Stomach (tissue), 4 donors: ENCODE data around the gene ZNF827.

Experiments used
- EP300 ChIP-seq: sonication (generic); formaldehyde crosslinking; IDR thresholded peaks from one replicate; pipeline ENCODE4 v1.6.1; 2017; ENCODE audit warnings: antibody characterized with exemption
- POLR2A ChIP-seq, 4 donors: fragments of 450-650 bp; IDR thresholded peaks; one replicate each; pipeline ENCODE4 v1.6.1; 2016; ENCODE audit warnings: antibody characterized with exemption in 4 of 4, control low read depth in 2 of 4, mild to moderate bottlenecking in 1 of 4, moderate library complexity in 1 of 4
- TF ChIP-seq, protein P1 (sequence below), 7 experiments: fragments of 450-650 bp in 4 of 7; fragments of 200-600 bp in 3 of 7; sonication (generic) in 3 of 7; IDR thresholded peaks; one replicate each; pipeline ENCODE4 v1.5.1; 2016 to 2019; ENCODE audit warnings: antibody characterized with exemption in 7 of 7, control low read depth in 2 of 7, mild to moderate bottlenecking in 1 of 7

DNA sequence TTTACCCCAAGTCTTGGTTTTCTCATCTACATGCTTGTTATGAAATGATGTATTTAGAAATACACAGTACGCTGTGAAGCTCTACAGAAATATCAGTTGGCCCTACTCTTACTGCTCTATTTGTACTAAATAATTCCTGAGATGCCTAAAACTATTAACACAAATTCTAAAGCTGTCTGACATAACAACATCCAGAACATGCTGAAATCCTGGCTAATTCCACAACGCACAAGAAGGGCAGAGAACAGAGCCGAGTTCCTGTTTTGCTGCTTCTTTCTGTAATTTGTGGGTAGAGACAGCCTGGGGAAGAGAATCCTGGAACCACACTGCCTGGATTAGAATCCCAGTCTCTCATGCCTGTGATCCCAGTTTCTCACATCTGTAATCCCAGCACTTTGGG lies 59.0 kb downstream of the ZNF827 start:
- TF ChIP-seq, protein P1, sequence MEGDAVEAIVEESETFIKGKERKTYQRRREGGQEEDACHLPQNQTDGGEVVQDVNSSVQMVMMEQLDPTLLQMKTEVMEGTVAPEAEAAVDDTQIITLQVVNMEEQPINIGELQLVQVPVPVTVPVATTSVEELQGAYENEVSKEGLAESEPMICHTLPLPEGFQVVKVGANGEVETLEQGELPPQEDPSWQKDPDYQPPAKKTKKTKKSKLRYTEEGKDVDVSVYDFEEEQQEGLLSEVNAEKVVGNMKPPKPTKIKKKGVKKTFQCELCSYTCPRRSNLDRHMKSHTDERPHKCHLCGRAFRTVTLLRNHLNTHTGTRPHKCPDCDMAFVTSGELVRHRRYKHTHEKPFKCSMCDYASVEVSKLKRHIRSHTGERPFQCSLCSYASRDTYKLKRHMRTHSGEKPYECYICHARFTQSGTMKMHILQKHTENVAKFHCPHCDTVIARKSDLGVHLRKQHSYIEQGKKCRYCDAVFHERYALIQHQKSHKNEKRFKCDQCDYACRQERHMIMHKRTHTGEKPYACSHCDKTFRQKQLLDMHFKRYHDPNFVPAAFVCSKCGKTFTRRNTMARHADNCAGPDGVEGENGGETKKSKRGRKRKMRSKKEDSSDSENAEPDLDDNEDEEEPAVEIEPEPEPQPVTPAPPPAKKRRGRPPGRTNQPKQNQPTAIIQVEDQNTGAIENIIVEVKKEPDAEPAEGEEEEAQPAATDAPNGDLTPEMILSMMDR (IDR thresholded peaks at IDR 0.05): no peak
- TF ChIP-seq POLR2A (IDR thresholded peaks at IDR 0.05) (no peak), EP300 (no peak)
